IPS-NIHi7 (cell line): ENCODE data around the gene ZKSCAN1.
A peak's percentile ranks its signal among the peaks of the same experiment; 100 is the strongest.
"Not testable (repeated sequence)": the region's sequence is repeated elsewhere in the genome, so short reads cannot be mapped to it uniquely, and the experiment has no call there.

ENCODE experiments used
- DNase-seq: peaks from one replicate; pipeline ENCODE4 v3.0.0; 2012; ENCODE audit warnings: mixed read lengths; ENCODE audit errors: extremely low spot score

ZKSCAN1 gene

GRCh38 chr7:100015232-100016214, at the start of gene ZKSCAN1:
ZKSCAN1 (plus strand) TSS chr7:100015596; CDS start chr7:100023507, 7,911 bp downstream.
- peak; percentile 98 for DNase-seq

GRCh38 chr7:99969298-99969697, 46.1 kb upstream of the ZKSCAN1 start:
- no peak for DNase-seq

- DNase-seq, result not testable (repeated sequence)
Observed at GRCh38 chr7:99969813-99970212, 45.6 kb upstream of the ZKSCAN1 start.

DNA sequence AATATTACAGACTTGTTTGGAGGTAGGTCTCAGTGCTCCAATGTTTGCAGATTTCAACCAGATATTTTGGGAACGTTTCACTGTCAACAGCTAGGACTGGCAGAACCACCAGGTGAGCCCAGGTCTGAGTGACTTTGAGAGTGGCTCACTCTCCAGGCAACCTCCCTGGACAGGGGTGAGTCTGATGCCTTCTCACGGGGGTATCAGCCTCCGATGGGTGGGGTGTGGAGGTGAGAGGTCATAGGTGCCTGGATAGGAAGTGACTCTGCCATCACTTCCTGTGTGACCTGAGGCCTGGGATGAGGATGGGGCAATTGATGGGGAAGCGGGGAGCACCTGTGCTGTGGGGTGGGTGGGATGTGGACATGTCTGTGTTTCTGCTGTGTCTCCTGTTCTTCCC, 44.2 kb upstream of the ZKSCAN1 start:
- no peak for DNase-seq

- not testable (repeated sequence) for DNase-seq
Observed at GRCh38 chr7:99973817-99974216, 41.6 kb upstream of the ZKSCAN1 start.

- no peak for DNase-seq
Observed at GRCh38 chr7:99974681-99975080, 40.7 kb upstream of the ZKSCAN1 start.

- no peak for DNase-seq
Observed at GRCh38 chr7:99975782-99976521, 39.4 kb upstream of the ZKSCAN1 start, which contains the start of gene AZGP1. AZGP1 (minus strand) TSS chr7:99976031; CDS start chr7:99976020, 11 bp downstream.

DNA sequence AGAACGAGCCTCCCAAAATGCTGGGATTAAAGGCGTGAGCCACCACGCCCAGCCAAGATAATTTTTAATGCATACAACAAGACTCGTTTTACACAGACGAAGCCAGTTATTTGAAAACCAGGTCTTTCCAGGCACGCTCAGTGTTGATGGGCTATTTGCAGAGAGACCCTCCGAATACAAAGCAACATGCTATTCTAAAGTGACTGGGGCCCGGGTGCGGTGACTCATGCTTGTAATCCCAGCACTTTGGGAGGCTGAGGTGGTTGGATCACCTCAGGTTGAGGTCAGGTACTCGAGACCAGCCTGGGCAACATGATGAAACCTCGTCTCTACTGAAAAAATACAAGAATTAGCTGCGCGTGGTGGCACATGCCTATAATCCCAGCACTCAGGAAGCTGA, 38.8 kb upstream of the ZKSCAN1 start:
- no peak for DNase-seq

GRCh38 chr7:99979814-99980225, 35.6 kb upstream of the ZKSCAN1 start:
- not testable (repeated sequence) for DNase-seq

GRCh38 chr7:99980448-99980872, 34.9 kb upstream of the ZKSCAN1 start:
- not testable (repeated sequence) for DNase-seq

DNA sequence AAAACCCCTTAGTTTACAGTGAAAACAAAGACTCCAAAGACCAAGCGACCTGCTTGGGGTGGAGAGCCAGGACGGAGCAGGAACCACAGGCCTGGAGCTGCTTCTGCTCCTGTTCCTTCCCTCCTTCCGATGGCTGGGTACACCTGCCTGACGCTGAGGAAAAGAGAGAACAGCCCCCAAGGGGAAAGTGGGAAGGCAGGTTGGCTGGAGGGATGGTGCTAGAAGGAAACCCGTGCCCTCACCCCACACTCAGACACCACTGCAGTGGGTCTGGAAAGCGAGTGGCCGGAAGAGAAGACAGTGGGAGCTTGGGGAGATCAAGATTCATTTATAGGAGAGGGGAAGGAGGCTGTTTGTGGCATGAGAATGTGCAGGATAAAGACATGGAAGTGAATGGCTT, 34.3 kb upstream of the ZKSCAN1 start:
- not testable (repeated sequence) for DNase-seq

- no peak for DNase-seq
Observed at GRCh38 chr7:99984593-99984992, 30.8 kb upstream of the ZKSCAN1 start.

DNA sequence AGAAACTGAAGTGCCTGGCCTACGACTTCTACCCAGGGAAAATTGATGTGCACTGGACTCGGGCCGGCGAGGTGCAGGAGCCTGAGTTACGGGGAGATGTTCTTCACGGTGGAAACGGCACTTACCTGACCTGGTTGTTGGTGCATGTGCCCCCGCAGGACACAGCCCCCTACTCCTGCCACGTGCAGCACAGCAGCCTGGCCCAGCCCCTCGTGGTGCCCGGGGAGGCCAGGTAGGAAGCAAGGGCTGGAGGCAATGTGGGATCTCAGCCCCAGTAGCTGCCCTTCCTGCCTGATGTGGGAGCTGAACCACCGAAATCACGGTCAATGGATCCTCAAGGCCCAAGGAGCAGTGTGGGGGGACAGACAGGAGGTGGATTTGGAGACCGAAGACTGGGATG, 28.1 kb upstream of the ZKSCAN1 start:
- DNase-seq, result not testable (repeated sequence)

DNA sequence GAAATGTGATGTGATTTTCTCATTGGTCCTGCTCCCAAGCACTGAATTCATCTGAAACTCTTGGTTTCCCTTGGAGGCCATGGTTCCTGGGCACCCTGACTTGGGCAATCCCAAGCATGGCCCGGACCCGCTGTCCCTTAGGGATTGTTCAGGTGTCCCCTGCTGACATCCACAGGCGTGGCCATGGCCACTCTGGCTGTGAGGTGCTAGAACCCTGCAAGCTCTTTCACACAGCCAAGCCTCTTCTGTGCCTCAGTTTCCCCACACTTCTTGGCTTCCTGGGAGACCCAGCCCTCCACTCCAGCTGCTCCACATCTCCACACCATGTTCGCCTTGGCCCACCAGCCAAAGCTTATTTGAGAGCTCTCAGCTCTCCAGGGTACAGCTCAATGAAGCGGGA, 27.6 kb upstream of the ZKSCAN1 start:
- DNase-seq, result no peak

- DNase-seq, result no peak
Observed at GRCh38 chr7:99990460-99990852, 24.9 kb upstream of the ZKSCAN1 start.

DNA sequence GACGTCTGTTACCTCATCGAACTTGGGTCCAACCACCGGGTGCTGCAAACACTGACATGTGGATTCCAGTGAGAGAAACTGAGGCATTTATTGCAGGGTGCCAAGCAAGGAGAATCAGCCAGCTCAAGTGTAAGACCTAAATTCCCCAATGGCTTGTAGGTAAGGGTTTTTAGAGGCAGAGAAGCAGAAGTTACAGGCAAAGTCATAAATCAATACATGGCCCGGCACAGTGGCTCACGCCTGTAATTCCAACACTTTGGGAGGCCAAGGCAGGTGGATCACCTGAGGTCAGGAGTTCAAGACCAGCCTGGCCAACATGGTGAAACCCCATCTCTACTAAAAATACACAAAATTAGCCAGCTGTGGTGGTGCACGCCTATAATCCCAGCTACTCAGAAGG, 23.9 kb upstream of the ZKSCAN1 start:
- DNase-seq, result not testable (repeated sequence)

DNA sequence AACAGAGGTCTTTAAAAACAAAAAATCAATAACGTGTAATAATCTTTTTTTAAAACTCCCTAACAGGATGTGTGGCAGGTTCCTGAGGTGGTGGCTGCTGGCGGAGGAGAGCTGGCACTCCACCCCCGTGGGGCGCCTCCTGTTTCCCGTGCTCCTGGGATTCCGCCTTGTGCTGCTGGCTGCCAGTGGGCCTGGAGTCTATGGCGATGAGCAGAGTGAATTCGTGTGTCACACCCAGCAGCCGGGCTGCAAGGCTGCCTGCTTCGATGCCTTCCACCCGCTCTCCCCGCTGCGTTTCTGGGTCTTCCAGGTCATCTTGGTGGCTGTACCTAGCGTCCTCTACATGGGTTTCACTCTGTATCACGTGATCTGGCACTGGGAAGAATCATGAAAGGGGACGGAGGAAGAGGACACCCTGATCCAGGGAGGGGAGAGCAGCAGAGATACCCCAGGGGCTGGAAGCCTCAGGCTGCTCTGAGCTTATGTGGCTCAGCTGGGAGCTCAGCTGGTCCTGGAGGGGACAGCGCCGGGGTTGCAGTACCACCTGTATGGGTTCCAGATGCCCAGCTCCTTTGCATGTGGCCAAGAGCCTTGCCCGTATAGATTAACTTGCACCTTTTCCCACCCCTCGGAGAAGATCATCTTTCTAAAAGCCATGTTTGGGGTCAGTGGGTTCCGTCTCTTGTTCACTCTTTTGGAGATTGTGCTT, 22.9 kb upstream of the ZKSCAN1 start:
- DNase-seq, result no peak

- no peak for DNase-seq
Observed at GRCh38 chr7:99994819-99995218, 20.6 kb upstream of the ZKSCAN1 start.

- DNase-seq, result no peak
Observed at GRCh38 chr7:99996755-99997544, 18.4 kb upstream of the ZKSCAN1 start.

- peak; percentile 67 for DNase-seq
Observed at GRCh38 chr7:99997545-99998137, 17.8 kb upstream of the ZKSCAN1 start.

GRCh38 chr7:100000239-100000638, 15.2 kb upstream of the ZKSCAN1 start:
- no peak for DNase-seq
